Measurements from ENCODE around the gene CBFA2T2.

Gene CBFA2T2

GRCh38 chr20:33653218-33653899 is 163.5 kb downstream of the CBFA2T2 start:
- TF ChIP-seq GATA2 (IDR thresholded peaks at IDR 0.05; ENCODE audit: low read depth, low read length) (no peak), GATA3 (IDR thresholded peaks at IDR 0.05; ENCODE audit: low read depth, low read length) (no peak)

DNA sequence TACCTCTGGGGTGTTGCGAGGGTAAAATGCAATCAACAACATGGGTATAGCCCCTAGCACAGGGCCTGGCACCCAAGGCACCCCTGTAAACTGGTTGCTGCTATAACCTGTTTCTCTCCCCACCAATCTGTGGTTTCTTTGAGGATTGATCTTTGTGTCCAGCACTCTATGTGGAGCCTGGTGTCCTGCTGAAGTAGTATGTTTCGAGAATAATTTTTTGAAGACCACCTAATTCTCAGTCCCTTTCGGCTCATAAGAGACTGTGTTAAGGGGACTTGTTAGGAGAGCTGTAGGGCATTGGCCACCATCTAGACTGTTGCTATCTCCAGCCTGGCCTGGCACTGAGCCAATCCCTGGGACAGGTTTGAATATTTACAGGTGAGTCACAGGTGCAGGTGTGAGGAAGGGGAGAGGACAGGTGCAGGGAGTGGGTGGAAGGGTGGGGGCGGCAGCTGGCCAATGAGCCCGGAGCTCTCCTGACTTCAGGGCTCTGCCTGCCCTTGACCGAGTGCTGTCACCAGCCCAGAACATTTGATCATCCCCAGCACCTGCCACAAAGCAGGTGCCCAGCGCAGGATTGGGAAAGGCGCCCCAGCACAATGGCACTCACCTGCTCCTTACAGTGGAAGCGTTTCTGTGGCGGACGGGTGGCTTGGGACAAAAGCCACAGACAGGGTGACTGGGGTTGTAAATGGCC is 164.2 kb downstream of the CBFA2T2 start:
- no peak for TF ChIP-seq GATA2 (IDR thresholded peaks at IDR 0.05; ENCODE audit: low read depth, low read length)
- no peak for TF ChIP-seq GATA3 (IDR thresholded peaks at IDR 0.05; ENCODE audit: low read depth, low read length)

DNA sequence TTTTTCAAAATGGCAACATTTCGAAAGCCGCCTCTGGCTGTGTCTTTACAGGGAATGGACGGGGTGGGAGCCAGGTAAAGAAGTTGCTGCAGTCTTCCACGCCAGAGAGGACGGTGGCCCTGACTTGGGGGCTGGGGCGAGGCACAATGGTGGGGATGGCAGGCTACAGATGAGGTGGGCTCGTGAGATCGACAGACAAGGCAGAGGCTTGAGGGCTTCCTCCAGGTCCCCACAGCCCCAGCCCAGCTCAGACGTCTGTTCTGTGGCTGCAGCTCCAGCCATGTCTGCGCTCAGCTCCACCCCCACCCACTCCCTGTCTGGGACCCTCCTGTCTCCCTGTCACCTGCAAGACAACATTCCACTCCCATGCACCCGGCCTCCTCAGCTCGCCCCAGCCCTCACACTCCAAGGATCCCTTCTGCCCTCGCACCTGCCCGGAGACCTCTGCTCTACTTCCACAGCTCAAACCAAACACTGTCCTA is 164.8 kb downstream of the CBFA2T2 start:
- TF ChIP-seq GATA2 (IDR thresholded peaks at IDR 0.05; ENCODE audit: low read depth, low read length) (no peak), GATA3 (IDR thresholded peaks at IDR 0.05; ENCODE audit: low read depth, low read length) (no peak)

DNA sequence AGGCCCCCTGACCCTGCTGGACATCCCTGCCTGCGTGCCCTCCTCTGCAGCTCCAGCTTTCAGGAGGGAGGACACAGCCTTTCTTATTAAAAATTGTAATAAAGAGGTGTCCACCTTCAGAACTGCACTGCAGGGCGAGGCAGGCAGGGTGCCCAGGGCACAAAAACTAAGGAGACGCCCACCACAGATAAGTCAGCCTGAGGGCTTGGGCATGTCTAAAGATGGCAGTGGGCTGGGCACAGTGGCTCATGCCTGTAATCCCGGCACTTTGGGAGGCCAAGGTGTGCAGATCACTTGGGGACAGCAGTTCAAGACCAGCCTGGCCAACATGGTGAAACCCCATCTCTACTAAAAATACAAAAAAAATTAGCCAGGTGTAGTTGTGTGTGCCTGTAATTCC is 165.3 kb downstream of the CBFA2T2 start:
- TF ChIP-seq GATA2 (IDR thresholded peaks at IDR 0.05; ENCODE audit: low read depth, low read length) (no peak), GATA3 (IDR thresholded peaks at IDR 0.05; ENCODE audit: low read depth, low read length) (no peak)

DNA sequence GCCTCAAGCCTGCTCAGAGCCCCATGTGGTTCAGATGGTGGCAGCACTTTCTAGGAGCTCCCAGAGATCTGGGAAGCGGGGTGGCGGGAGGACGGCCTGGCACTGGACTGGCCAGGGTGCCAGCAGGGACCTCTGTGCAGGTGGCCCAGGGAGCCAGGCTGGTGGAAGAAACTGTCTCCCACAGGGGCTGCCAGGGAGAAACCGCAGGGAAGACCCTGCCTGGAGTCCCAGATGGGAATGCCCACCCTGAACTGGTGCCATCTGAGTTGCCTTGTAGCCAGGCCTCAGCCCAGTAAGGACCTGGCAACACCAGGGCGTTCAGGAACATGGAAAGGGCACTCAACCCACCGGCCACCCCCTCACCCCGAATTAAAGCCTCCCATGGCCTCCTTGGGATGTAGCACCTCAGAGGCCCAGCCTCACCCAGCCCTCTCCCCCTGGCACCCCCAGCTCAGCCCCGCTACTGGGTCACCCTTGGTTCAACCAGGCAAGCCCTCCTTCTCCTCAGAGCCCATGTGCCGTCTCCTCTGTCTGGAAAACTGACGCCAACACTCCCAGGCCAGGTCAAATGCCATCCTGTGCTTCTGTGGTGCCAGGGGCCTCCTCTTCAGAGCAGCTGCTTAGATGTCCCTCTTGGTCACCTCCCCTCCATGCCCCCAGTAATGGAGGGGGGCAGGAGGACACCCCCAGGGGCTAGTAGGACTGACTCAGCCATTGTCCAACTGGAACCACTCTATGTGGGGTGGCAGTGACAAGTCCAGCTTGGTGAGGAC is 166.3 kb downstream of the CBFA2T2 start:
- TF ChIP-seq GATA2 (IDR thresholded peaks at IDR 0.05; ENCODE audit: low read depth, low read length) (no peak), GATA3 (IDR thresholded peaks at IDR 0.05; ENCODE audit: low read depth, low read length) (no peak)

DNA sequence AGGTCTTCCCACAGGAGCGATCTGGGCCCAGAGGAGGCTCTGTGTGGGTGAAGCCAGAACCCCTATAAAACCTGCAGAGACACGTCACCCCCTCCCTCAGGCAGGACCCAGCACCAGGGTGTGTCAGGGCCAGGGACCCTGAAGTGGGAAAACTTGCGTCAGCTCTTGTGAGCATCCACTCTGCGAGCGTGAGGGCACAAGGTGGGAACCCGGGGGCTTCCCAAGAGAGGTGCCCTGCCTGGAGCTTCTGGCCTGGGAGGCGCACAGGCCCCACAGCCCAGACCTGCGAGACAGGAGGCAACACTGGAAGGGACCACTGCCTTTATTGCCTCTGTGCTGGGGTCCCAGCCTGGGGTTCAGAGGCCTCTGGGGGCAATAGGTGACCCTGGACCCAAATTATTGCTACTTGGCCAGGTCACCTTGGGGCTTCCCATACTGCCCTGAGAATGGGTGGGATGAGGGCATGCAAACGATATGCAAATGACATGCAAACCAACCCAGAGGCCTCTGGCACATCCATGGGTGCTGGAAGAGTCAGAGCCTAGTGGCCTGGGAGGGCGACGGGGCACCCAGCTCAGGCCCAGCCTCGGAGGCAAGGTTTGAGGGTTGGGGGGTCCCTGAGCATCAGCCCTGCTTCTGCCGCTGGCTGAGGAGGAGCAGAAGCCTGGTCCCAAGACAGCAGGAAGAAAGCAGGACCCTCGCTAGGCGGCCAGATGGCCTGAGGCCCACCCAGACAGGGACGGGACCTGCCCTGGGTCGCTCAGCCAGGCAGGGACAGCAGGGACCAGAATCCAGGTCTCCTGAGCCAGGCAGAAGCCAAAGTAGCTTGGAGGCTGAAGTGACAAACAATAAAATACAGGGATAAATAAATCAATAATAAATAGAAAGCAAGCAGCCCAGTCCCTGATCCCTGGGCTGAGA is 167.1 kb downstream of the CBFA2T2 start:
- TF ChIP-seq GATA3 (IDR thresholded peaks at IDR 0.05; ENCODE audit: low read depth, low read length) (no peak), GATA2 (IDR thresholded peaks at IDR 0.05; ENCODE audit: low read depth, low read length) (no peak)

DNA sequence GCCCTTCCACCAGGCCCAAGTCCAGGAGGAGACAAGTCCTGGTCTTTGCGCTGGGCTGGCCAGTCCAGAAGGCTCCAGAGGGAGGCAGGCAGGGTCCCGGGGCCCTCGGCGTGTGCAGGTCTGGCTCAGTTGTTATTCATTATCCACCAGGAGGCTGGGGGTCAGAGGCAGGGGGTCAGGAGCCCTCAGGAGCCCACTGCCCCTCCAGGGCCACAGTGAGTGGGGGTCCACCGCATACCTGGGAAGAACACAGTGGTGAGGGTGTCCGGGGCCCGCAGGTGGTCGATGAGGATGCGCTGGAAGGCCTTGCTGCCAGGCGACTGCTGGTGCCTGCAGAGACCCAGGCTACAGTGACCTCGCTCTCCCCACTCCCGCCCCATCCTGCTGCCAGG is 167.8 kb downstream of the CBFA2T2 start:
- no peak for TF ChIP-seq GATA2 (IDR thresholded peaks at IDR 0.05; ENCODE audit: low read depth, low read length)
- no peak for TF ChIP-seq GATA3 (IDR thresholded peaks at IDR 0.05; ENCODE audit: low read depth, low read length)

- no peak for TF ChIP-seq GATA3 (IDR thresholded peaks at IDR 0.05; ENCODE audit: low read depth, low read length)
- TF ChIP-seq GATA2 (IDR thresholded peaks at IDR 0.05; ENCODE audit: low read depth, low read length): no peak
Observed at GRCh38 chr20:33658510-33658909, 168.6 kb downstream of the CBFA2T2 start.

GRCh38 chr20:33658929-33659328 is 169.0 kb downstream of the CBFA2T2 start:
- TF ChIP-seq GATA3 (IDR thresholded peaks at IDR 0.05; ENCODE audit: low read depth, low read length): no peak
- no peak for TF ChIP-seq GATA2 (IDR thresholded peaks at IDR 0.05; ENCODE audit: low read depth, low read length)

GRCh38 chr20:33659341-33660034 is 169.6 kb downstream of the CBFA2T2 start:
- TF ChIP-seq GATA3 (IDR thresholded peaks at IDR 0.05; ENCODE audit: low read depth, low read length): no peak
- TF ChIP-seq GATA2 (IDR thresholded peaks at IDR 0.05; ENCODE audit: low read depth, low read length): no peak

DNA sequence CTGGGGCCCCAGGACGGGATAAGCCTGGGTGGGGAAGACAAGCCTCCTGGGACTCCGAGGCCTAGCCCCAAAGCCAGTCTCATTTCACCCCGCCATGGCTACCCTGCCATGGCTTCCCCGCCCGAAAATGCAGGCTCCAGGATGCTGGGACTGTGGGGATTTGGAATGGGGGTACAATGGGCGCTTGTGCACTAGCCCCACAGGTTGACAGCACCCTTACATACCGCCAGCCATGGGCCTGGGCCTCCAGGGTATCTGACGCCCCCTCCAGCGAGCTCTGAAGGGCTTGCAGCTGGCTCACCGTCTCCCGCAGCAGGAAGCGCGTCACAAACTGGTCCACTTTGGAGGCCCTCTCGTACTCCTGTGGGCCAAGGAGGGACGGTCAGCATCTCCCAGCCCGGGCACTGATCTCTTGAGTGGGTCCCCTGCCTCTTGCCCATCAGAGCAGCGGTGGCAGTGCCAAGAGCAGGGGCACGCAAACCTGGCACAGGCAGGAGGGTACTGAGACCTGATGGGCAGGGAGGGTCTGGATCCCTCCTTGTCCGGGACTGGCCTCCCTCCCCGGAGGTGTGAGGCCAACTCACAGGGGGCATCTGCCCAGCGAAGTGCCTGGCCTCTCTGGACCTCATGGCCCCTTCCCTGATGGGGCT is 170.3 kb downstream of the CBFA2T2 start:
- no peak for TF ChIP-seq GATA2 (IDR thresholded peaks at IDR 0.05; ENCODE audit: low read depth, low read length)
- no peak for TF ChIP-seq GATA3 (IDR thresholded peaks at IDR 0.05; ENCODE audit: low read depth, low read length)

DNA sequence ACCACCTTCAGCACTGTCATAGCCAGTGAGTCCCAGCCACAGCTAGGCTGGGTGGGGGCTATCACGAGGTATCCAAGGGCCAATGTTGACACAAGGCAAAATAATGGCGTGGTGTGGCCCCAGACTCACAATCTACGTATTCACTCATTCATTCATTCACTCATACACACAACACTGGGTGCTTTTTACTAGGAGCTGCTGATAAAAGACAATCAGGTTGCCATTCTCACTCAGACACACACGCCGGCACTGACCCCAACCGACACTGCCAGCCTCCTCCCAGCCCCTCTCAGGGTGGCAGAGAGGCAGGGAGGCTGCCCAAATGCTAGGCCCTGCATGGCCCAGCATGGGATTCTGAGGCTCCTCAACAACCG is 170.8 kb downstream of the CBFA2T2 start:
- TF ChIP-seq GATA3 (IDR thresholded peaks at IDR 0.05; ENCODE audit: low read depth, low read length): no peak
- no peak for TF ChIP-seq GATA2 (IDR thresholded peaks at IDR 0.05; ENCODE audit: low read depth, low read length)

DNA sequence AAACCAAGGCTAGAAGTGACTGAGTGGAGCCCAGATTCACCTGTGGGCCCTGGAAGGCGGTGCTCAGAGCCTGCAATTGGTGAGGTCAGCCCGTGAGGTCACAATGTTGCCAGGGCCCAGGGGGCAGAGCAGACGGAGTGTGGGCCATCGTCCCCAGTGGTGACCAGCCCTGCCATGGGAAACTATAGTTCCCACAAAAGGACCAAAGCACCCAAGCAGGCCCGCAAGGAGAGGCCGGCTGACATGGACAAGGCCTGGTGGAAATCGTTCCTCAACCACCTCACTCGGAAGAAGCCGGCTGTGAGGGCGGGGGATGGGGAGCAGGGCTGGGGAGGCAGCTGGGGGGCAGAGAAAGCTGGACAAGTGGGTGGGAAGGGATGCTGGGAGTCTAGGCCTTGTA is 172.3 kb downstream of the CBFA2T2 start, which contains the start of gene C20orf144:
TSS of gene C20orf144 (plus strand) at position 156 of the 400 bp plus-strand sequence. CDS start at position 175, 19 bp downstream.
- TF ChIP-seq GATA3 (IDR thresholded peaks at IDR 0.05; ENCODE audit: low read depth, low read length) (no peak), GATA2 (IDR thresholded peaks at IDR 0.05; ENCODE audit: low read depth, low read length) (no peak)
